Mucosa of gallbladder (tissue), 1 donor: ENCODE data around the gene LIMCH1. TPM values are rescaled to one million over a fixed set of nuclear protein-coding genes. Genes with fewer than 3 reads are reported as not detected.
A peak's percentile ranks its signal among the peaks of the same experiment; 100 is the strongest.

Experiments
- DNase-seq: peaks from one replicate; pipeline ENCODE4 v3.0.0-alpha.2; 2020; ENCODE audit warnings: low spot score
- total RNA-seq: library from RNA; stranded (reverse); gene quantifications from one replicate; pipeline ENCODE4 v1.2.1, GENCODE V29; 2021
- donor health status: DM: no; HTN: no; CAD: no.

Gene LIMCH1
- total RNA-seq, 1 donor from 2014 or later, result 90.3 TPM

DNA sequence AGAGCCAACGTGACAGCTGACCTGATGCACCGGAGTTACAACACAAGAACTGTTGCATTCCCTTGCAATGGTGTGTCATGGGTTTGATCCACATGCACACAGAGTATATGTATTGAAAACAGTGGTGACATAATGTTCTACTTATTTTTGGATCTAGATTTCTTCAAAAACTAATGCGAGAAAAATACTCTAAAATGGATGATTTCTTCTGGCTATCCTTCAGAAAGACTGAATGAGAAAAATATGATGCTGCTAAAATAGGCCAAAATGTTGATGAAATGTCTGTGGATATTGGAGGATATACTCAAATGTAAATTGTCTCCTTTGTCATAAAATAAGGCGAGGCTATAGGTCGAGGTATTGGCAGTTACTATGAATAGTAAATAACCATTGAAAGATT, 30.4 kb downstream of the LIMCH1 start:
- DNase-seq, result no peak

DNA sequence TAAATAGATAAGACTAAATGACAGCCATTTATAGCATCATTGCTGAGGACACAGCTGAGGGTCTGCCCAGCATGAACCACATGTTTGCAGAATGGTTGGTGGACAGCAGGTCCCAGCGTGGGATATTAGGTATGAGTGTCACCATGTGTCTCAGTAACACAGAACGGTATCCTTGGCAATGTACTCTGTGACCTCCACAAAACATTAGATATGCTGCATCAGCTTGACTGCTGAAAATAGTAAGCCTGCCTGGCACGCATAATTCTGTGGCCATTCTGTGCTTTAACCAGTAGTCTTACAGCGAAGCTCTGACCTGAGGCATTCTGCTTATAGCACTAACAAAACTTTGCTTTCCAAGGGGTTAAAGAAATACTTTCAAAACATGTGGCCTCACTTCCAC, 32.0 kb downstream of the LIMCH1 start:
- no peak for DNase-seq

DNA sequence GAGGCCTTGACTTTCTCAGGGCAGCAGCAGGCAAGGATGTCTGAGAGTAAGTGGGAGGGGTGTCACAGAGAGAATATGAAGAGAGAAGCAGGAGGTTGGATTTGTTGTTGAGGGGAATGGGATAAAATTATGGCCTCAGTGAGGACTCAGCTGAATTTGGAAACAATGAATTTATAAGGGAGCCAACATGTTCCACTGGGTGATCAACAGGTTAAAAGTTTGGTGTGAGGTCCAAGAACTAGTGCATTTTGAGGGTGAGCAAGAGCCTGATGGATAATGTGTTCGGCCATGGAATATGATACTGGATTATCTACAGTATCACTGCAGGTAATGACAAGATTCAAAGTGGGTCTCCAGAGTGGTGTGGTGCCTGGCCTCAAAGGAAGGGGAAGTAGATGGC, 33.5 kb downstream of the LIMCH1 start:
- no peak for DNase-seq

DNA sequence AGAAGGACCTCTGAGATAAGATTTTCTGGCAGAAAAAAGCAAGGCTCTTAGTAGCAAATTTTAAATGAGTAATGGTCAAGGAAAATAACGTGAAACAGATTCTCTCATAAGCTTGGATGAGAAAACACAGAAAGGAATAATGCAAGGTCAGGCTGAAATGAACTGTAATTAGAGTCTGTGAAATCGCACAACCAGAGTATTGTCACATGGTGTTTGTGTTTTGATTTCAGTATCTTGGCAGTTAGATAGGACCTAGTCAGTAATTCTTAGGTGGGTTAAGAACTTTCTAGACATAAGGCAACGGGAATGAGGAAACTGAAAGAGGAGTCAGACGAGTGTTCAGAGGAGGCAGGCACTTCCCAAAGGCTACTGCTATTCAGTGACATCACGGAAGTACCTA, 34.6 kb downstream of the LIMCH1 start:
- DNase-seq, result no peak

DNA sequence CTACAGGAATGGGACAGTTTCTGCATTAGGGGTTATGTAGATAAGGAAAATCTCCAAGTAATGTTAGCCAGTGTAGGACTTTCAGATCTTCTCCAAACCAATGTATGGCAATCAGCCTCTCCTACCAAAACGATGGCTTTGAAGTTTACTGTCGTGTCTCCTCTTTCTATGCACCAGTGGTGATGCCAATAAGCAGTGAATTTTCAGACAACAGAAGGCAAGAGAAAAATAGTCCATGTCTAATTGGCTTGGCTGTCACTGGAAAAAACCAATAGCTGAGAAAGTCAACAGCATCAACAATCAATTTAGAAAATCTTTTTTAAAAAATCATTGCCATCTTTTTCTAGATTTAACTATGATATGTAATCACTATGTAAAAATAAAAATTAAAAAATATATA, 35.0 kb downstream of the LIMCH1 start:
- no peak for DNase-seq

DNA sequence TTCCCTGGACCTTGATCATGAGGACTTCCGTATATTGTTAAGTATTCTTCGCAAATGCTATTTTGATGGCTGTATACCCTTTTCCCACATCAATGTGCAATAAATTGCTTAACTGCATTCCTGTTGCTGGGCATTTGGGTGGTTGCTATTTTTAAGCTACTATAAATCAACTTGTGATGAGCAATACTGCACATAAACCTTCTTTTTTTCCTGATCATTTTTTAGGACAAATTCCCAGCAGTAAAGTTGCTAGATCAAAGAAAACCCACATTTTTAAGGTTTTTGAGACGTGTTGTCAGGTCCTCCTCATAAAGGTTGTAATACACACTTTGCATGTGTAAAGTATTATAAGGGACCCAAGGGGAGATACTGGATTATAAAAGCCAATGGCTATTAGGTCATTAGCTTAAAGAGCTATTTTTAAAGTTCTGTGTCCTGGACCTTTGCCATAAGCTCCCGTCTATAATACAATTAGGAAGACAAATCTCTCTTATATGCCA, 35.6 kb downstream of the LIMCH1 start:
- DNase-seq, result no peak

DNA sequence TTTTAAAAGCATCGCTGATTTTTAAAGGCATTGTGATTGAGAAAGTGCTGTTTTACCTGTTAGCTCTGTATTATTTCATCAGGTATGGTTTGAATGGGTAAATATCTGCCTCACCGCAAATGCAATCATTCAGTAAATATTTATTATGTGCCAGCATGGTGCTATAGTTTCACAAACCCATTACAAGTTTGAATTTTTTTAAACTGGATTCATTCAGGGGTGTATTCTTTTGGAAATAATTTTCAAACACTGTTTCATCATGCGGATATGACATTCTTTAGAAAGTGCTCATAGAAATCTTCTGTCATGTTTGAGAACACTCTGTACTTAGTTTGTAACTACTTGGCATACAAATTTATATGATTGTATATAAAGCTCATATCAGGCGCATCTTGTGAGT, 37.2 kb downstream of the LIMCH1 start:
- DNase-seq, result no peak

DNA sequence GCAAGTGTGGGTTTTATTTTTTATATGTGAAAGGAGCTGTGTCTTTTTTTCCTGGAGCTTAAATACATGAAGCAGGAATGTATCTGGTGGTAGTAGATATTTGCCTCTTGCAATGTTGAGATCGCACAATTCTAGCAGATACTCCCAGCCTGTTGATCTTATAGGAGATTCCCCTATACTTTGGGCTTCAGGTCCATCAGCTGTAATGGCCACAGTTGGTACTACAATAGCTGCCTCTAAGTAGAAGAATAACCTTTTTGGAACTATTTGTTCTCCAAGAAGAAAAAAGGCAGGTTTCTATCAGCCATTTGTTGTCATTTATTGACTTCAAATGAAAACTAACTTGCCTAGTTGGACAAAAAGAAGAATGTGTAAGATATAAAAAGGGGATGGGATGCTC, 37.7 kb downstream of the LIMCH1 start:
- no peak for DNase-seq

DNA sequence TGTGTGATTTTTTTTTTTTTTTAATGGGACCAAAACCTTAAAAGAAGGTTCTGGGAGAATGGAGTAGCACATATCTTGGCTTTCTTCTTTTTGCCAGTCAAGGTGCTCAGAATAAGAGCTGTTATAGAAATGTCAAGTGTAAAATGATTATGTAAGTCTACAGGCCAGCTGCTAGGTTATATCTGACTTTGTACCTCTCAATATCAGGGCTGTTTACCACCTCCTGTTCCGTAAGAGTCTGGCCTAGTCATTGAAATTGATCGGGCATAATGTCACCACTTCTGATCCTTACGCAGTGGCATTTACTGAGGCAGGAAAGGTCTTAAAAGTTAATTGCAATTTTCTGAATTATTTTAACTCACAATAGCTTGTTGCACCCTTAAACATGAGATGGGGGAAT, 41.1 kb downstream of the LIMCH1 start:
- no peak for DNase-seq

DNA sequence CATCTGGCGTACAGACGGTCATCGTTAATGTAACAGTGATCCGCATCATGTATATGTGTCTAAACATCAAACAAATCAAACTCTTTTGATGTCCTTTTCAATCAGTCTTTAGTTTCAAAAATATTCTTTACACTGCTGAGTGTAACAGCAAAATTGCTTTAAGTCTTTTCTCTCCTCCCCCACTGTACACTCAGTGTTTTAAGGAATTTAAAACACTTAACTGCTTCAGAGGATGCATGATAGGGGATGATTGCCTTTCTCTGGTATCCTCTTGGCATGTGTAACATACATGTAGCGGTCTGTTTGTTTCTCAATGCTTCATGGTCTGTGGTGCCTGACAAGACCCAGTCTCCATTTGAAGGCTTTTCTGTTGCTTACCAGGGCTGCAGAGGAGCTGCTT, 41.6 kb downstream of the LIMCH1 start:
- DNase-seq, result no peak

DNA sequence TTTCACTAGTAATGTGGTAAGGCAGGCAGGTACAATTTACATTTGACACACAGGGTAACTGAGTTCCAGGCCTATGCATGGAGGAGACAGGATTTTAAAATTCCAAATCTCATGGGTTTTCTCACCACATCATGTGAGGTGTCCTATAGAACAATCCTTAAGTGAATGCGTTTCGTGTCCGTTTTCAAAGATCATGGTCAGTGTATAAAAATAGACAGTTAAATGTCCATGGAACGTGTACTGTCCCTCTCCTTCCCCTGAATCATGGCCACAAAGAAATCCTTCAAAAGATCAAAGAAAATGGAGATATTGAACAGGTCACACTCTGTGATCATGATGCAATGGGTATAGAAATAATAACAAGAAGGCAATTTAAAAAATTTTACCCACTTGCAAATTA, 42.0 kb downstream of the LIMCH1 start:
- no peak for DNase-seq

DNA sequence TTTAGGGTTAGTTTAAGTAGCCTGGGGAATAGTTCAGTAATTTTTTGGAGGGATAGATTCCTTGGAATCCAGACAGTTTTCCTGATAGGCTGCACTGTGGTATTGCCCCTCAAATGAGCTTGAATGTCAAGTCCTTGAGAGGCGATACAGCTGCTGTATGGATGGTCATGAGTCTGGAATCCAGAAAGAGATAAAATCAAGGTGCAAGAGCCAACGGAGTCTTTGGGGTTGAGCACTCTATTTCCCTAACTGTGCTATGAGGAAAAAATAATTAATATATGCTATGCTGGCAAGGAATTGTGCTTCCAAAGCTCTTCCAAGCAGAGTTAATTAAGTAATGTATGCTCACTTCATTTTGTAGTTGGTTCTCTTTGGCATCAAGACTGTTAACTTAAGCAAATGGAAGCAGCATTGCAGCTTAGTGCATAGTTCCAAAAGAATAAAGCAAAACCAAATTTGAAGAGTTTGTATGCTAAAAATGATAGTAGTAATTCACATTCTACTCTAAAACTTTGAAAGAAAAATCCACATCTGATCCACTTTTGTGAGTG, 48.8 kb downstream of the LIMCH1 start:
- no peak for DNase-seq

DNA sequence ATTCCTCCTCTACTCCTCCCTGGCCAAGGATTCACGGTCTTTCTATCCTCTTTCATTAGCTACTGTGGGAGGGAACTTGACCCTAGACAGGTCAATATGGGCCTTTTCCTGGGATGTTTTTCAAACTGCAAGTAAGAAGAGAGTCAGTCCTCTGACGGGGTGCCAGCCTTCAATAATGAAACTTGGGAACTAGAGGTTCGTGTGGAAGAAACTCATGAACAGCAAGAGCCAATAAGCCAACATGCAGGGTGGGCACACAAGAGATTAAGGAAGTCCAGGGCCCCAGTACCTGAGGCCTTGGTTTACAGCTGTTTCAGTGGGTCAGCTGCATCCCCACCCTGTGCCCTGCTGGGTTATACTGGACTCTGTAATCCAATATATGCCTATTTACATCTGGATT, 49.3 kb downstream of the LIMCH1 start:
- DNase-seq, result no peak

DNA sequence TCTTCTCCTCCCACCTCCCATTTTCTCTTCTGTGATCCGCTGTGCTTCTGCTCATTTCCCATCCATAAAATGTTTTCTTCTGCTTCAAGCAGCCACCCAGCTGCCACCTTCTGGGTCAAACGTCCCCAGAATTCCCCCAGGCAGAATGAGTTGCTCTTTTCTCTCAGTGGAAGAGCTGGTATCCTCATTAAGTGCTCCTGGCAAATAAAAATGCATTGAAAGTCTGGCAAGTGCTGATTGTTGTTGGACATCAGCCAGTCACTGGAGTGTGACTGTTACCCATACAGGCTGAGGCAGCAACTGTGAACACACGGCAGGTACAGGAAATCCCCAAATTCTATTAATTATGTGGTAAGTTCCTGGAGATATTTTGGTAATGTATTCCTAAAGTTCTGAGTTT, 52.6 kb downstream of the LIMCH1 start:
- DNase-seq, result no peak

DNA sequence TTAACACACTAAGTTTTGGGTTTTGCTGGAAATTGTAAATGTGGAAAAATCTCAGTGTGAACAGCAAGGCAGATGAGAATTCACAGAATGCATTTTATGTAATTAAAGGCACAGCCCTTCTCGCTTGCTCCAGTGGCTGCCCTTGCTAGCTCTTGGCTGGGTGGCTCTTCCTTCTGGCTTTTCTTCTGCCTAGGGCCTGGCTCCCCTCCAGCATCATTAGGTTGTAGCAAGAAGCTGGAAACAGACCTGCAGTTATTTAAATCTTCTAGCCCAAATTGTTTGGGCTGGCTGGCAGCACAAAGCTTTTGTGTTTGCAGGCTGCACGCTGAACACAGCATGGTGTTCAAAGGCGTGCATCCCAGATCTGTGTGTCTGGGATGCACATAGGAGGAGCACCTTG, 56.5 kb downstream of the LIMCH1 start:
- peak; percentile 19 for DNase-seq

DNA sequence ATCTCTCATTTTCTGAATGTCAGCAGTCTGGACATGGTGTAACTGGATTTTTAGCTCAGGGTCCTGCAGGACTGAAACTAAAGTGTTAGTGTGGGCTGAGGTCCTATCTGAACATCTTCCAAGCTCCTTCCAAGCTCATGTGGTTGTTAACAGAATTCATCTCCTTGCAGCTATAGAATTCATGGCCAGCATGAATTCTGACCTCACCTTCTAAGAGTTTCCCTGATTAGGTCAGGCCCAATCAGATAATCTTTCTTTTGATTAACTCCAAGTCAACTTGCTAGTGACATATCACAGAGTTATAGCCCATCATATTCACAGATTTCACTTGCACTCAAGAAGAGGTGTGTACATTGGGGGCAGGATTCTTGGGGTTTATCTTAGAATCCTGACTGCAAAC, 59.5 kb downstream of the LIMCH1 start:
- DNase-seq, result no peak

DNA sequence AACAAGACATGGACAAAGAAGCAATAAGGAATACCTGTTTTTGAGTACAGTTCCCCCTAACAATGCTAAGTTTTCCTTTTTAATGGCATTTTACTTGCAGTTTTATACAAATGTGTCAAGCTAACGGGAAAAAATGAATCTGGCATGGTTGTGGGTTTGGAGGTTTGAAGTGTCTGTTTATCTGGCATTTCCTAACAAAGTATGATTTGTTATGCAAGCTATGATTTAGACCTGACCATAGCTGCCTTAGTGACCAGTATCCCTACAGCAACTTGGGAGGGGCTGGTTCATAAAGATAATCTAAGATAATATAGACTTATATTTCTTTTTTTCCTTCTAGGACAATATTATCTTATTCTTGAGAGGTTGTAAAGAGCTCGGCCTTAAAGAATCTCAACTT, 60.6 kb downstream of the LIMCH1 start:
- DNase-seq, result no peak

DNA sequence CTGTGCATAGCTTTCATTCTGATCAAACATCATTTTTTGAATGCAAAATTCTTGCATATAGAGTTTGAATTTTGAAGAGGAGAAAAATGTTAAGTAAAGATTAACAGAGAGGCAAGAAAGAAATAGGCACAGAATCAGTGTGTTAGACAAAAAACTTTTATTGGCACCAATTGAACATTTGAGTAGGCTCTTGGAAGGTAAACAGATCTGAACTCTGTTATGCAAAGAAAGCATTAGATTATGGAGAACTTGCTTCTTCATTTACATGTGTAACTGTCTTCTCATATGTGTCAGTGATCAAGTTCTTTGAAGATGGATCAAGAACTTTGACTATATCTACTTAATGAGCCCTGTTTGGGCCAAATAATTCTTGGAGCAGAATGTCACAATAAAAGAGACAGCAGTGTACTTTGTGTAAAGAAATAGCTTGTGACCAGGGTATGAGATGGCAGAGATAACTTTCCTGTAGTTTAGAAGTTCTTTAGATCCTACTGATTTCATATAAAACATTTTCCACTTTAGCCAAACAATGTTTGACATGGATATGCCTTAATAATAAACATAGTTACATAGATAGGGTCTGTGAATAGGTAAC, 61.3 kb downstream of the LIMCH1 start:
- no peak for DNase-seq

DNA sequence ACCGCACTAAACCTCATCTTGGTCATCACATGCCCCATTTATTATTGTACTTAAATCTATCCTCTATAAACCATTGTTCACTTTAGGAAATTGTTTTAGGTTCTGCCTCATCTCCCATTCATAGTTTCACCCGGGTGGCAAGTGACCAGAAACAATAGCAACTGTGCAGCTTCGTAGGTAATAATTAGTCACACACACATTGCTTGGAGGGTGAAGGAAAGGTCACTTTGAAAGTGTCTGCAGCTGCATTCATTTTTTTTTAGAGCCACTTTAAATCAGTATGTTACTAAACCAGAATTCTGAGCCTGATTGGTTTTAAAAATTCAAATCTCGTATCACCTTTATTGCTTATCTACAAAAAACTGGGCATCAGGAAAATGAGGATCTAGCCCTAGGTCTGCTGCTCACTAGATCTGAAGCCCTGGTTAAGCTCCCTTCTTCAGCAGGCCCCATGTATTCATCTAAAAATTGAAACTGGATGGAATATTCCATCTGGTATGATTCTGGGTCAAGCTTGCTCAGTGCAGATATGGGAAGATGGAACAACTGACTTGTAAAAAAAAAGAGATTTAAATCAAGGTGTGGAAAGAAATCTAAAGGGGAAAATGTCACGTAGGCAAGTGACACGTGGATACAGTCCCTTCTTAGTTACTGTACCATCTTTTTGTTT, 62.4 kb downstream of the LIMCH1 start:
- DNase-seq, result peak; percentile 17

DNA sequence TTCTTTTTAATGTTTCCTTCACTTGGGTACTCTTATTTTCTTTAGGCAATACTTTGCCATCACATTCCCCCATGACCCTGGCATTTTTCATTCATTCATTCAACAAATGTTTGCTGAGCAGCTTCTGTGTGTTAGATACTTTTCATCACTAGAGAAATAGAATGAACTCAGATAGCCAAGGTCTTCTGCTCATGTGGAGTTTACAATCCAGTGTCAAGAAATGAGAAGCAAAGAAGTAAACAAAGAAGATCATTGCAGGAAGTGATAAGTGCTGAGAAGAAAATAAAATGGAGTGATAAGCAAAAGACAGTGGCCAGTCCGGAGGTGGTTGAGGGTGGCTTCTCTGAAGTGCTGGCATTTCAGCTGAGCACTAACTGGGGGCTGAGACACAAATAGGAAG, 63.1 kb downstream of the LIMCH1 start:
- DNase-seq, result no peak

DNA sequence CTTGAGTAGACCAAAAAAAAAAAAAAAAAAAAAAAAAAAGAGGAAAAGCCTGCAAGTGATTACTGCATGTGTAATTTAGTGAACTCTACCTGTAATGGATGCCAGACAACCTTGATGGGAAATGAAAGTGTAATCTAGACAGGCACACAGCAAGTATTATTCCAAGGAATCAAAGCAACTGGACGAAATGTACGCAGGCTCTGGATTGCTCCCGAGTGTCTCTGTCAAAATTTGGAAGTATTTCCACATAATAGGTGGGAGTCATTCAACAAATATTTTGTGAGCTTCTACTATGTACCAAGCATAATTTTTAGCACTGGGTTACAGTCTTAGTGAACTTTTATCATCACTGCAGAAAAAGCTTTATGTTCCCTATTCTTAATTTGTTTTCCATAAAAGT, 64.2 kb downstream of the LIMCH1 start:
- DNase-seq, result no peak

DNA sequence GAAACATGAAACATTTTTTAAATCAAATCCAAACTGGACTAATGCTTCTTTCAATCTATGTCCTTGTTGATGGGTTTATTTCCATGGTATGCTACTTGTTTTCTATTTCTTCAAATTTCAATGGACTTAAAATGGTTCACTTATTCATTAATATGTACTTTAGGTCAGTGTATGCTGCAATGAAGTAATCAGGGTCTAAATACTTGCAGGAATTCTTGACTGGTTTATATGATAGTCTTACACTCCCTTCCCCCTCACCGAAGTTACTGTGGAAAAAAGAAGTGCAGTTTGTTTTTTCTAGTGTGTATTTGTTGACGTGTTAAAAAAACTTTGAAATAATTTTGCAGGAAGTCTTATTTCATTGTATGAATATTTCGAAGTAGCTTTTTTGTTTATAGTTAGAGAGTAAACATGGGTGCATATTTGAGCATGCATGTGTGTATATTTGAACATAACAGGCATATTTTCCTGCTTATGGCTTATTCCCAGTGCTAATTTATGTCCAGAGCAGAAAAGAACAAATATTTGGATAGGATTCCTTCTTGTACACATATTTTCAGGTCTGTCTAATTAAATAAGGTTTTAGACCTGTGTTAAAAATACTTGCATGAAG, 65.0 kb downstream of the LIMCH1 start:
- no peak for DNase-seq

DNA sequence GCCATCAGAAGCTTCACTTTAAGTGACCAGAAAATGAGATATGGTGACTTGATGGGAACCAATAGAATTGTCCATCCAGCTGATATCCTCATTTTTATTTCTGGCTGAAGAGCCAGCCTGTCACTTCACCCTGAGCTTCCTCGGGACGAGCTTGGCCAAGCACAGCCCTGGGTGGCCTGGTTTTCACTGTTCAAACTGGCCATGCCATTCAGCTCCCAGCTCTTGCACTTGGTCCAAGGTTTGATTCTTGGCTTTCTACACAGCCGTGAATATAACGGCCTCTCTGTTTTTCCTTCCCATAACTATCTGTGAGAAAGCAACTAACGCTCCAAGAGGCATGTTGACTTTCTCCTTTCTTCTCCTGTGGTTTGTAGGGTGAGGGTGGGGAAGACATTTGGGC, 71.9 kb downstream of the LIMCH1 start:
- DNase-seq, result no peak
